Endothelial cell of umbilical vein (primary cell): ENCODE data around the gene GRID1.

Experiments
- GATA2 ChIP-seq: IDR thresholded peaks from 2 replicates; pipeline ENCODE4 v1.7.0; 2011; ENCODE audit warnings: low read depth, mild to moderate bottlenecking, moderate library complexity, mixed read lengths, low read length; ENCODE audit not compliant: insufficient read length, insufficient read depth
- JUN ChIP-seq: IDR thresholded peaks from 2 replicates; pipeline ENCODE4 v1.6.1; 2011; ENCODE audit warnings: borderline replicate concordance, low read depth; ENCODE audit not compliant: insufficient read length, insufficient read depth
- MYC ChIP-seq: IDR thresholded peaks from one replicate; pipeline ENCODE4 v1.6.1; 2011; ENCODE audit warnings: mild to moderate bottlenecking, low read depth, low read length
- POLR2AphosphoS5 ChIP-seq: IDR thresholded peaks from 2 replicates; pipeline ENCODE4 v1.6.1; 2012; ENCODE audit warnings: low read depth, mild to moderate bottlenecking, control low read depth, low read length, moderate library complexity; ENCODE audit not compliant: insufficient read depth
- TF ChIP-seq, protein P1 (sequence below), 2 donors: IDR thresholded peaks; 1 replicate in 1 of 2; 2 replicates in 1 of 2; pipeline ENCODE4 v1.5.1; 2011; ENCODE audit warnings: low read length in 2 of 2, mild to moderate bottlenecking in 2 of 2, moderate library complexity in 2 of 2, control low read depth in 1 of 2, inconsistent platforms in 1 of 2, low read depth in 1 of 2; ENCODE audit not compliant: insufficient read depth in 1 of 2; ENCODE audit errors: extremely low read depth in 1 of 2

DNA sequence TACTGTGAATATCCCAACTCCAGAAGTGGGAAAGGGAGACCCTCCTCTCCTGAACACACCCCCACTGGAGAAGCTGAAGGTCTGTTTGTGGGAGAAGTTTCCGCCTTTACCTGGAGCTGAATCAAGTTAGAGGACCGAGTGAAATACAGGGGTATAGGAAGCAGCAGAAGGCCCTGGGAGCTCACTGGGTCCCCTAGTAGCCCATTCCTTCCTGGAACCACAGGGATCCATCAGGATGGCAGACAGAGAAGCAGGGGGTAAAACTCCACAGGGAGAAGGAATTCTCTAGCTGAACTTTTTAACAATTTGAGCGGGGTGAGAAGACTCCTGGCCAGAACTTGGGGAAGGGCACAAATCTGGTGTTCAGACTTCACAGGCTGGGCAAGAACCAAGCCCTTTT, 275.8 kb downstream of the GRID1 start:
- TF ChIP-seq MYC = no peak
- TF ChIP-seq, protein P1, sequence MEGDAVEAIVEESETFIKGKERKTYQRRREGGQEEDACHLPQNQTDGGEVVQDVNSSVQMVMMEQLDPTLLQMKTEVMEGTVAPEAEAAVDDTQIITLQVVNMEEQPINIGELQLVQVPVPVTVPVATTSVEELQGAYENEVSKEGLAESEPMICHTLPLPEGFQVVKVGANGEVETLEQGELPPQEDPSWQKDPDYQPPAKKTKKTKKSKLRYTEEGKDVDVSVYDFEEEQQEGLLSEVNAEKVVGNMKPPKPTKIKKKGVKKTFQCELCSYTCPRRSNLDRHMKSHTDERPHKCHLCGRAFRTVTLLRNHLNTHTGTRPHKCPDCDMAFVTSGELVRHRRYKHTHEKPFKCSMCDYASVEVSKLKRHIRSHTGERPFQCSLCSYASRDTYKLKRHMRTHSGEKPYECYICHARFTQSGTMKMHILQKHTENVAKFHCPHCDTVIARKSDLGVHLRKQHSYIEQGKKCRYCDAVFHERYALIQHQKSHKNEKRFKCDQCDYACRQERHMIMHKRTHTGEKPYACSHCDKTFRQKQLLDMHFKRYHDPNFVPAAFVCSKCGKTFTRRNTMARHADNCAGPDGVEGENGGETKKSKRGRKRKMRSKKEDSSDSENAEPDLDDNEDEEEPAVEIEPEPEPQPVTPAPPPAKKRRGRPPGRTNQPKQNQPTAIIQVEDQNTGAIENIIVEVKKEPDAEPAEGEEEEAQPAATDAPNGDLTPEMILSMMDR (IDR thresholded peaks at IDR 0.05; ENCODE audit: extremely low read depth in 1 of 2, insufficient read depth in 1 of 2, low read depth in 1 of 2, low read length in 2 of 2) = no peak
- no peak for TF ChIP-seq POLR2AphosphoS5
- no peak for TF ChIP-seq GATA2
- no peak for TF ChIP-seq JUN
